ENCODE measurements around the gene LMF2.

Gene LMF2

GRCh38 chr22:50475652-50476002 is 31.9 kb downstream of the LMF2 start:
- intact Hi-C loops (cut with DNase I), result loop anchor here (2.0 kb wide), 1 partner anchor 31 kb away; the partner anchor contains the start of gene LMF2
- DNase-seq, result no peak

GRCh38 chr22:50474710-50475651 is 32.5 kb downstream of the LMF2 start, which contains the start of gene SBF1:
SBF1 (minus strand) TSS chr22:50475035; CDS start chr22:50474840, 195 bp downstream.
- intact Hi-C loops (cut with DNase I), result loop anchor here (2.0 kb wide), 1 partner anchor 32 kb away; the partner anchor contains the start of gene LMF2
- DNase-seq, result peak; percentile 81 to 97 (median 94)

- peak in 33 of 42 donors; percentile 11 to 62 (median 34) for DNase-seq
- intact Hi-C loops (cut with DNase I), result loop anchor here (2.0 kb wide), 1 partner anchor 33 kb away; the partner anchor contains the start of gene LMF2
These were observed 33.4 kb downstream of the LMF2 start for GRCh38 chr22:50473855-50474671.

GRCh38 chr22:50473088-50473487 is 34.4 kb downstream of the LMF2 start:
- no peak for DNase-seq
- intact Hi-C loops (cut with DNase I), result no loop called here

GRCh38 chr22:50471962-50472361 is 35.5 kb downstream of the LMF2 start:
- no peak for DNase-seq

GRCh38 chr22:50471197-50471847 is 36.2 kb downstream of the LMF2 start:
- intact Hi-C loops (cut with DNase I), result no loop called here
- peak; percentile 45 to 87 (median 74) for DNase-seq

More at GRCh38 chr22:50471962-50472361, 35.5 kb downstream of the LMF2 start:
- intact Hi-C loops (cut with DNase I), result no loop called here

- intact Hi-C loops (cut with DNase I), result no loop called here
- no peak for DNase-seq
These were observed 37.0 kb downstream of the LMF2 start for GRCh38 chr22:50470491-50470890.

GRCh38 chr22:50469377-50470305 is 37.9 kb downstream of the LMF2 start:
- peak in 28 of 42 donors; percentile 27 to 78 (median 48) for DNase-seq
- intact Hi-C loops (cut with DNase I), result no loop called here

GRCh38 chr22:50468626-50469025 is 38.9 kb downstream of the LMF2 start:
- no peak for DNase-seq
- intact Hi-C loops (cut with DNase I), result no loop called here

- intact Hi-C loops (cut with DNase I), result no loop called here
- no peak for DNase-seq
These were observed 39.6 kb downstream of the LMF2 start for GRCh38 chr22:50467773-50468440.

GRCh38 chr22:50467341-50467740 is 40.2 kb downstream of the LMF2 start:
- no peak for DNase-seq
- intact Hi-C loops (cut with DNase I), result no loop called here

GRCh38 chr22:50465066-50465930 is 42.2 kb downstream of the LMF2 start:
- intact Hi-C loops (cut with DNase I), result no loop called here
- DNase-seq, result no peak

- DNase-seq, result no peak
- intact Hi-C loops (cut with DNase I), result no loop called here
These were observed 43.1 kb downstream of the LMF2 start for GRCh38 chr22:50464451-50464850.

- no peak for DNase-seq
- intact Hi-C loops (cut with DNase I), result no loop called here
These were observed 44.2 kb downstream of the LMF2 start for GRCh38 chr22:50463188-50463900.

- intact Hi-C loops (cut with DNase I), result no loop called here
These were observed 45.4 kb downstream of the LMF2 start for GRCh38 chr22:50461979-50462540.

GRCh38 chr22:50461536-50461935 is 46.0 kb downstream of the LMF2 start:
- intact Hi-C loops (cut with DNase I), result no loop called here
- no peak for DNase-seq

More at GRCh38 chr22:50461979-50462540, 45.4 kb downstream of the LMF2 start:
- no peak for DNase-seq
